Smooth muscle cell (in vitro differentiated cells): ENCODE results near the gene GSX2. TPM values are rescaled to one million over a fixed set of nuclear protein-coding genes. Genes with fewer than 3 reads are reported as not detected.

Experiments
- DNase-seq: peaks from one replicate; lab custom pipeline; 2025; ENCODE audit not compliant: unreplicated experiment; lab: John Stamatoyannopoulos, UW
- H2AFZ ChIP-seq: fragments of 200-600 bp; sonication (generic); 2 replicates; pipeline ENCODE4 v1.6.0; 2016; ENCODE audit warnings: antibody characterized with exemption, low read depth, mild to moderate bottlenecking
- H3F3A ChIP-seq: fragments of 200-600 bp; sonication (generic); 2 replicates; pipeline ENCODE4 v1.6.0; 2017; ENCODE audit warnings: antibody characterized with exemption, low read depth
- H3K27ac ChIP-seq: fragments of 200-600 bp; sonication (generic); 2 replicates; pipeline ENCODE4 v1.5.1; 2016; ENCODE audit warnings: low read depth, mild to moderate bottlenecking
- H3K27me3 ChIP-seq: fragments of 200-600 bp; sonication (generic); 2 replicates; pipeline ENCODE4 v1.6.1; 2016; ENCODE audit warnings: low read depth, mild to moderate bottlenecking
- H3K36me3 ChIP-seq: fragments of 200-600 bp; sonication (generic); 2 replicates; pipeline ENCODE4 v1.5.1; 2016; ENCODE audit warnings: low read depth
- H3K4me1 ChIP-seq: fragments of 200-600 bp; sonication (generic); 2 replicates; pipeline ENCODE4 v1.5.1; 2016; ENCODE audit warnings: low read depth
- H3K4me2 ChIP-seq: fragments of 200-600 bp; sonication (generic); 2 replicates; pipeline ENCODE4 v1.6.0; 2016; ENCODE audit warnings: mild to moderate bottlenecking
- H3K4me3 ChIP-seq: fragments of 200-600 bp; sonication (generic); 2 replicates; pipeline ENCODE4 v1.5.1; 2016; ENCODE audit warnings: mild to moderate bottlenecking
- H3K79me2 ChIP-seq: fragments of 200-600 bp; sonication (generic); 2 replicates; pipeline ENCODE4 v1.6.0; 2016; ENCODE audit warnings: low read depth, mild to moderate bottlenecking
- H3K9ac ChIP-seq: fragments of 200-600 bp; sonication (generic); 2 replicates; pipeline ENCODE4 v1.6.0; 2016; ENCODE audit warnings: low read depth
- H3K9me3 ChIP-seq: fragments of 200-600 bp; sonication (generic); replicated peaks from 2 replicates; pipeline ENCODE4 v1.5.1; 2016; ENCODE audit warnings: low read depth
- H4K20me1 ChIP-seq: fragments of 200-600 bp; sonication (generic); 2 replicates; pipeline ENCODE4 v1.6.0; 2016; ENCODE audit warnings: low read depth
- WGBS: methylation state at CpG from one replicate; pipeline ENCODE4 v1.1.7; 2016; ENCODE audit warnings: low lambda C conversion rate; 5-methylcytosine and 5-hydroxymethylcytosine counted together
- polyA plus RNA-seq: library from polyadenylated mRNA; unstranded; fragments of >200 nt; fragmentation: Nextera tagmentation; extraction: Ambion mirVana; gene quantifications from 2 replicates; pipeline ENCODE4 v1.2.1, GENCODE V29; 2016
- total RNA-seq: library from RNA; depleted of rRNA; stranded (reverse); fragments of >200 nt; gene quantifications from 2 replicates; pipeline ENCODE4 v1.2.3, GENCODE V29; 2014
- TF ChIP-seq, protein P1 (sequence below): fragments of 200-600 bp; sonication (generic); IDR thresholded peaks from 2 replicates; pipeline ENCODE4 v1.5.1; 2017; ENCODE audit warnings: borderline replicate concordance, mild to moderate bottlenecking, antibody characterized with exemption; ENCODE audit not compliant: insufficient read depth, poor library complexity, severe bottlenecking

The GSX2 gene
- total and polyA plus RNA-seq, 2 experiments from 2014 or later: not detected

DNA sequence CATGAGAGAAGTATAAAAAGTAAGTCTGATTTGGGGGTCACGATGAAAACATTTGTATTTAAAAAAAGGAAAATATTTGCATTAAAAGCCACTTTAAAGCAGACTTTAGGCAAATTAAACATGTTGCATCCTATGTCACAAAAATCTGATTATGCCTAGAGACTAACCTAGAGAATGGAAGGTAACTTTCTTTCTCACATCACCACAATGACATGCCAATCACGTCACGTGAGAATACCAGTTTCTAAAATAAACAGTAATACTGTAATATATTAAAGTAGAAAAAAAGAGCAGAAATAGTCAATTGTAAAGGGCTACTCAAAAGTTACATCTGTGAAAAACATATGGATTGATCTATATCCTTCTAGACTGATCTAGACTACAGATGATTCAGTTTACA lies 38.9 kb upstream of the GSX2 start:
- no peak overlapping the region for H3K27ac ChIP-seq
- TF ChIP-seq, protein P1, sequence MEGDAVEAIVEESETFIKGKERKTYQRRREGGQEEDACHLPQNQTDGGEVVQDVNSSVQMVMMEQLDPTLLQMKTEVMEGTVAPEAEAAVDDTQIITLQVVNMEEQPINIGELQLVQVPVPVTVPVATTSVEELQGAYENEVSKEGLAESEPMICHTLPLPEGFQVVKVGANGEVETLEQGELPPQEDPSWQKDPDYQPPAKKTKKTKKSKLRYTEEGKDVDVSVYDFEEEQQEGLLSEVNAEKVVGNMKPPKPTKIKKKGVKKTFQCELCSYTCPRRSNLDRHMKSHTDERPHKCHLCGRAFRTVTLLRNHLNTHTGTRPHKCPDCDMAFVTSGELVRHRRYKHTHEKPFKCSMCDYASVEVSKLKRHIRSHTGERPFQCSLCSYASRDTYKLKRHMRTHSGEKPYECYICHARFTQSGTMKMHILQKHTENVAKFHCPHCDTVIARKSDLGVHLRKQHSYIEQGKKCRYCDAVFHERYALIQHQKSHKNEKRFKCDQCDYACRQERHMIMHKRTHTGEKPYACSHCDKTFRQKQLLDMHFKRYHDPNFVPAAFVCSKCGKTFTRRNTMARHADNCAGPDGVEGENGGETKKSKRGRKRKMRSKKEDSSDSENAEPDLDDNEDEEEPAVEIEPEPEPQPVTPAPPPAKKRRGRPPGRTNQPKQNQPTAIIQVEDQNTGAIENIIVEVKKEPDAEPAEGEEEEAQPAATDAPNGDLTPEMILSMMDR: no peak
- peaks cover 32% of the 10 kb centered on the region for H3K4me1 ChIP-seq
- H3K4me3 ChIP-seq: peak overlapping the region; percentile 96
- H3K36me3 ChIP-seq: no peaks in the 10 kb centered on the region
- peaks cover 82% of the 10 kb centered on the region for H3K79me2 ChIP-seq
- peaks cover 8% of the 10 kb centered on the region for H3F3A ChIP-seq
- no peaks in the 10 kb centered on the region for H3K27me3 ChIP-seq
- no peak overlapping the region for H3K9ac ChIP-seq
- H4K20me1 ChIP-seq: peaks cover 73% of the 10 kb centered on the region
- WGBS: 94% methylated on average over 3 of the region's 3 CpGs
- H3K9me3 ChIP-seq: no peaks in the 10 kb centered on the region
- H2AFZ ChIP-seq: no peak overlapping the region
- H3K4me2 ChIP-seq: peak overlapping the region; percentile 85
- DNase-seq: no peak

DNA sequence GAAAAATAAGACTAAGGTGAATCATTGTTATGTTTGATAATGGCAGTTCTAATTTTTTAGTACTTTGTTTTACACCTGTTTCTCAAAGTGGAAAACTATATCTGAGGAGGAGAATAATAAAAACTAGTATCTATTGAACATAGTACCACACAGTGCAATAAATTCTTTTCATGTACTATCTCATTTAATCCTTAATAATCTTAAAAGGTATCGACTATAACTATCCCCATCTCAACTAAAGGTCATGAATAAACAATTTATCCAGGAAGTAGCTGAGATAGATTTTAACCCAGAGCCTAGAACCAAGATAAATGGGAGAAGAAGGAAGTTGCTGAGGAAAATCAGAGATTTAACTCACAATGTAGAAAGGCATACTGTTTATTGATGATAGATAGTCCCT lies 38.1 kb upstream of the GSX2 start:
- H3K4me1 ChIP-seq: peaks cover 34% of the 10 kb centered on the region
- DNase-seq: no peak
- WGBS: 89% methylated on average over 1 of the region's 1 CpG
- H3K9ac ChIP-seq: no peak overlapping the region
- no peaks in the 10 kb centered on the region for H3K9me3 ChIP-seq
- peaks cover 10% of the 10 kb centered on the region for H3F3A ChIP-seq
- H3K36me3 ChIP-seq: no peaks in the 10 kb centered on the region
- H2AFZ ChIP-seq: no peak overlapping the region
- TF ChIP-seq, protein P1: no peak
- peak overlapping the region; percentile 96 for H3K4me3 ChIP-seq
- H3K27ac ChIP-seq: no peak overlapping the region
- H4K20me1 ChIP-seq: peaks cover 65% of the 10 kb centered on the region
- H3K4me2 ChIP-seq: peak overlapping the region; percentile 85
- no peaks in the 10 kb centered on the region for H3K27me3 ChIP-seq
- H3K79me2 ChIP-seq: peaks cover 74% of the 10 kb centered on the region

DNA sequence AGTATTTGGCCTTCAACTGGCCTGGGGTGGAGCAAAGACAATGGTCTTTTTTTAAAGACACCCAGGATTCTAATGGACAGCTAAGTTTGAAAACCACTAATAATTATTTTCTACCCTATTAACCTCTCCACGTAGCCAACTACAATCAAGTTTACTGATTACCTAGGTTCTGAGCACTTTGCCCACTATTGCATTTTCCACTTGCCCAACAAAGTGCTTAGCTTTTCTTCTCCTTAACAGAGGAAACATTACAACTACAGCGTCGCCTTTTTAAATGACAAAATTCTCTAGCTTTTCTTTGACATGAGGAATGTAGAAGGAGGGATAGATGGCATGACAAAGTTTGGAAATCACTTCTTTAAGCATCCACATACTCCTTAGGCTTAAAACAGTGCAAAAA lies 37.6 kb upstream of the GSX2 start:
- TF ChIP-seq, protein P1: no peak
- WGBS: 58% methylated on average over 3 of the region's 3 CpGs
- Histone ChIP-seq H3K27me3 (no peaks in the 10 kb centered on the region), H3K4me3 (peak overlapping the region; percentile 96), H3K36me3 (no peaks in the 10 kb centered on the region), H3F3A (peaks cover 13% of the 10 kb centered on the region), H3K9ac (peak overlapping the region; percentile 99), H2AFZ (no peak overlapping the region), H3K4me1 (peaks cover 36% of the 10 kb centered on the region), H4K20me1 (peaks cover 60% of the 10 kb centered on the region), H3K27ac (peak overlapping the region; percentile 99), H3K4me2 (peak overlapping the region; percentile 85), H3K79me2 (peaks cover 69% of the 10 kb centered on the region), H3K9me3 (no peaks in the 10 kb centered on the region)
- no peak for DNase-seq

DNA sequence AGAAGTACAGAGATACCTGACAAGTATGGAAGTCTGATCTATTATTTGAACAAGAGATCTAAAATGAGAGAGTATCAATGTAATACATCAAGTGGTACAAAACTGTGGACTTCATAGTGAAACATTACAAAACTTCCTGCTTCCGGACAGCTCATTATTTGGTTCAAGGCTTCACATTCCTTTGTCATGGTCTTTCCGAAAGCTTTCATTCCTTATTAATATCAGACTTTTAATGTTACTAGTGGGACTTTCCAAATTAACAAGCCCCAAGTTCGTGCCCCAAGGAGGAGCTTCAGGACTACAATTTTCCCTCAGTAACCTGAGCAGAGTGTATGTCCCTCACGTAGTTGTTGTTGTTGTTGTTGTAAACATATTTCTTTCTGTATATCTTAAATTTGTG lies 36.7 kb upstream of the GSX2 start:
- H3K27me3 ChIP-seq: no peaks in the 10 kb centered on the region
- H2AFZ ChIP-seq: no peak overlapping the region
- H4K20me1 ChIP-seq: peaks cover 52% of the 10 kb centered on the region
- H3K4me1 ChIP-seq: peaks cover 36% of the 10 kb centered on the region
- no peak for DNase-seq
- no peaks in the 10 kb centered on the region for H3K36me3 ChIP-seq
- no peaks in the 10 kb centered on the region for H3K9me3 ChIP-seq
- peak overlapping the region; percentile 96 for H3K4me3 ChIP-seq
- H3K79me2 ChIP-seq: peaks cover 60% of the 10 kb centered on the region
- peaks cover 13% of the 10 kb centered on the region for H3F3A ChIP-seq
- peak overlapping the region; percentile 85 for H3K4me2 ChIP-seq
- H3K9ac ChIP-seq: peak overlapping the region; percentile 99
- TF ChIP-seq, protein P1: no peak
- WGBS: 3% methylated on average over 4 of the region's 4 CpGs
- peak overlapping the region; percentile 99 for H3K27ac ChIP-seq
